Amniotic stem cell (primary cell): ENCODE measurements around the gene SRCAP.

Source experiments
- DNase-seq: peaks from one replicate; lab custom pipeline; 2025; lab: John Stamatoyannopoulos, UW

Gene SRCAP

DNA sequence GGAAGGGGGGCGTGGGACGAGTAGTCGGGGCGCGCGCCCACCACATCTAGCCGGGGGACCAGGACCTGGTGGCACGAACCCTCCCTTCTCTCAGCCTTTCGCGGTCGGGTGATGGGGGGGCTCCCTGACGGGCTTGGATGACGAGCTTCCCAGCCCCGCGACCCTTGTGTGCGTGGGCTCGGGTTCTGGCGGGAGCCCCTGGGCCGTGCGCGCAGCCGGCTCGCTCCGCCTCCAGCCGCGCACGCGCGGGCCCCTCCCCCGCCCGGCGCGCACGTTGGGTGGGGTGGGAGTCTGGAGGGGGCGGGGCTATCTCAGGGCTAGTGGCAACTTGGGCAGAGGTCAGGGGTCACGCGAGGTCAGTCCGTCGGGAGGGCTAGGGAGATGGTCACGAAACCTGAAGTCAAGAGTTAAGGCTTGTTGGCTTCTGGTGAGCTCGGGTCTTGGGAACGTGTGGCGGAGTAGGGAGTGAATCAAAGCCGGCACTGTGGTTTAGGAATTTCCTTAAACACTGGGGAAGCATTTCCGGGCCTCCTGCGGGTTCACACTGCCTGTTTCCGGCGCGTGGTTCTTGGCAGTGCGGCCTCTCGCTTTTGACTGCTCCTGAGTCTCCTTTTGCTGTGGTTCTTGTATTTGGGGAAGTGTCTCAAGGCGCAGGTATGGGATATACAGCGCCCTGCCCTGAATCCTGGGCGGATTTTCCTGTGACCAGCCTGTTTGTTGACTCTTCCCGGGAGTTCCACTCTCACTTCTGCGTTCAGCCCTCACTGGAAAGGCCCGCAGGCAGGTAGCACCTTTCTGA is at the start of gene SRCAP:
Gene SRCAP, plus strand, starts transcription at position 356 of the 799 bp plus-strand sequence. CDS start 1,654 bp downstream, outside the sequence.
- peak; percentile 54 for DNase-seq

DNA sequence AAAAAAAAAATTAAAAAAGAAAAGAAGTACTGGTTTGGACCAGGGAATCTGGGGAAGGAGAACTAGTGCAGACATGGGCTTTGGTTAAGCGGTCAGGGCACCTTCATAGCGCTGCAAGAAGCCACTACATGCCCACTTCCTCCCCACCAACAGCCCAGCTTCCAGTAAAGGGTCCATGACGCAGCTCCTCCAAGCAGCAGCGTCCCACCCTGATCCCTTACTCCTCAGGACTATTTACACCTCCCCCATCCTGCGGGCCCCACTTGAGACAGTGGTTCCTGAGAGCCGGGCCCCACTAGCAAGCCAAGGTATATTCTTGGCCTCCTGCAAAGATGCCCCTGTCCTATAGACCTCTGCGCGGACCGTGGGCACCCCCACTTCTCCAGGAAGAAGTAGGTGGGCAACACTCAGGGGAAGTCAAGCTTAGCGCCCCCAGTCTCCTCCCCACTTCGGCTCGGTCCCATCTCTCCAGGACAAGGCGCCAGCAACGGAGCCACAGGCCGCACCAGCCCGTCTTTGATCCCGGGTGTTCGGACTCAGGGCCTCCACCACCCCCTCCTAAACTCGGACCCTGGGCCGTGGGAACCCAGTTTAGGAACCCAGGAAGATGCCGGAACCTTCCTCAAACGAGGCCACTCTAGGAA is 49.1 kb upstream of the SRCAP start:
- DNase-seq, result no peak

DNA sequence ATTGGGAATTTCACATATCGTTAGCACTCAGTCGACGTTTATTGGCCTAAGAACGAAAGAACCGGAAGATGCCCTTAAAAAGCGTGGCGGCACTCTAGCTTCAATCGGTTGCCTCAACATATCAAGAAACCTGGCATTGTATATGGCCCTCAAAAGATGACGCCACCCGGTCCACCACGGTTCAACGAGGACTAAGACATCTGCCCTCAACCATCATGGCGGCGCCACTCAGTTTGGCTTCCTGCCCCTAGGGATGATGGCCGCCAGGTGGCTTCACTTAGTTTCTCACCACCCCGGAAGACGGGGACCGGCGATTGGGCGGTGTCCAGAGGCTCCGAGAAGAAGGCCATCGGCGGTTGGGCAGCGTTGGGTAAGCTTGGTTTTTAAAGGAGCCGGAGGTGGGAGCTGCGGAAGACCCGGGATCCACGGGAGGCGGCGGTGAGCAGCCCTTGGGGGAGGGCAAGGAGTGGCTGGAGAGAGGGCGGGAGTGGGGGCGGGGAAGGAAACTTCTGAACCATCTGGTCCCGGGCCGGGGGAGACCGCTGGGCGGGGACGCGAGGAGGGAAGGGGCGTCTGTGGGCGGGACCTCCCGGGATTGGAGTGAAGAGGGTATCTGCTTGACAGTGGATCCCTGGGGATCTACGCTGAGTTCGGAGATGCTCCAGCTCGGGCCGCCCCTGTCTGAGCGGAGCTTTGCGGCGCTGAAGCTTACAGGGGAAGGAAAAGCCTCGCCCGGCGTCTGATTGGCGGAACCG is 48.4 kb upstream of the SRCAP start, which contains the start of gene PRR14:
Gene PRR14, plus strand, starts transcription at position 592 of the 755 bp plus-strand sequence. CDS start 686 bp downstream, outside the sequence.
- peak; percentile 98 for DNase-seq

GRCh38 chr16:30651124-30652004 is 47.6 kb upstream of the SRCAP start:
- peak; percentile 41 for DNase-seq

DNA sequence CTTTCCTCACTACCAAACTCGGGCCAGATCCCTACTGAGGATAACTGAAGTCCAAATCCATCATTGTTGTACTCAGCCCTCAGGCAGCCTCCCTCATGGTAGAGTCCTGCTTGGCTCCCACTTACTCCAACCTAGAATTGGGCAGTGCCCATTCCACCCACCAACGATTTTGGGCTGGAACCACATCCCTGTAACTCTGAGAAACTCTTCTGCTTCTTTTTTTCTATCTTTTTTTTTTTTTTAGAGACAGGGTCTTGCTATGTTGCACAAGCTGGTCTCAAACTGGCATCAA is 47.0 kb upstream of the SRCAP start:
- no peak for DNase-seq

GRCh38 chr16:30652718-30653117 is 46.3 kb upstream of the SRCAP start:
- no peak for DNase-seq

DNA sequence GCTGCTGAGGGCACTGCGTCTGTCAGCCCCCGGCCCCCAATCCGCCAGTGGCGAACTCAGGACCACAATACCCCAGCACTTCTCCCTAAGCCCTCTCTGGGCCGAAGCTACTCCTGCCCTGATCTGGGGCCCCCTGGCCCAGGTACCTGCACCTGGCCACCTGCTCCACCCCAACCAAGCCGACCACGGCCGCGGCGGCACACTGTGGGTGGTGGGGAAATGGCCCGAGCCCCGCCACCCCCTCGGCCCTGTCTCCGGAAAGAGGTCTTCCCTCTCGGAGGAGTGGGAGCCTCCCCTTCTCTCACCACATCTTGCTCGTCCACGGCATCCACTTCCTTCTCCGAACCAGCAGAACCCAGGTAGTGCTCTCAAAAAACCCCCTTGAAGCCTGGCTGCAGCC is 44.1 kb upstream of the SRCAP start:
- DNase-seq, result no peak

DNA sequence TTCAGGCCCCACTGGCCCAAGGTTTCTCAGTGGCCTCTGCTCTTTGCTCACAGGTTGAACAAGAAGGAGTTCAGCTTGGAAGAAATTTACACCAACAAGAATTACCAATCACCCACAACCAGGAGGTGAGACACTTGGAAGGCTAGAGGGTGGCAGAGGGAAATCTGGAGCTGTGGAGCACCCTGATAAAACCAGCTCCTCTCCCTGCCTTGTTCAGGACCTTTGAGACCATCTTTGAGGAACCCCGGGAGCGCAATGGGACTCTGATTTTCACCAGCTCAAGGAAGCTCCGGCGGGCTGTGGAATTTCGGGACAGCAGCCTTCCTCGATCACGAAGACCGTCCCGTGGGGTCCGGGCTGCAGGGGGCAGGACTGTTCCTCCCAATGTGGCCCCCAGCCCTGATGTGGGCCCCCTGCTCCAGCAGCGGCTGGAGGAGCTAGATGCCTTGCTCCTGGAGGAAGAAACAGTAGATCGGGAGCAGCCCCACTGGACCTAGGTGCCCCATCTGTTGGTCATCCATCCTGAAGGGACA is 43.1 kb upstream of the SRCAP start:
- DNase-seq, result no peak

- DNase-seq, result no peak
These were observed 42.6 kb upstream of the SRCAP start for GRCh38 chr16:30656388-30656787.

- DNase-seq, result no peak
These were observed 41.8 kb upstream of the SRCAP start for GRCh38 chr16:30656974-30657865.

DNA sequence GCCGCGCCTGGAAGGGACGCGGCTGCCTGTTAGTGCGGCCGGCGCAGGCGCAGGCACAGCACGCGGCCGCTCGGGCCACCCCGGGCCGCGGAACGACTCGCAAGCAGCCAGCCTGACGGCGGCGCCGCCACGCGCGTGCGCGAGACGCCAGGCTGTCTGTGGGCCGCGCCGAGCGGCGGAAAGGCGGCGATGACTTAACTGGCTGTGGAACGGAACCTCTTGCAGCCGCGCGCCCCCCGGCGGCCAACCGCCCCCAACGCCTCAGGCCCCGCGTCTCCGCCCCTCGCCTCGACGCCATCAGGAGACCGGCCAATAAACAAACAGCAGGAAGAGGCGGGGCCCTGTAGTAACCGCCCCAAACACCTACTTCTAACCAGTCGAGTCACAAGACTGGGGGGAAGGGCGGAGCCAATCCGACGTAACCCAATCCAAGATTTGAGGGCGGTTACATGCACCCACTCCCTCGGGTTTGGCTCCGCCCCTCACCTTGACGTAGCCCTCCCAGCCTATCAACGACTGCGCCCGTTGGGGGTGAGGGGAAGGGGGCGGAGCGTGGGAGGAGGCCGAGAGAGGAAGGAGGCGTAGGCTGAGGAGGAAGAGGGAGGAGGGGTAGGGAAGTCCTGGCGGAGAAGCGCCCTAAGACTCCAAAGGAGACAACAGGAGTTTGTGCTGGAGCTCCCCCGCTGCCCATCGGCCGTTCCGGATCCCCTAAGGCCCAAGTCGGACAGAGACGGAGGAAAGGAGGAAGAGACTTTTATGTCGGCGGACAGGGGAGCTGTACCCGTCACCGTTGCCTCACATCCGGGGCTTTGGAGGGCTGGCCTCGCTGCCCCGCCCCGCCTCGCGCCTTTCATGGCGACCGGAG is 40.9 kb upstream of the SRCAP start, which contains the start of gene FBRS:
Gene FBRS, plus strand, starts transcription at position 566 of the 865 bp plus-strand sequence. CDS start 1,088 bp downstream, outside the sequence.
- peak; percentile 99 for DNase-seq

DNA sequence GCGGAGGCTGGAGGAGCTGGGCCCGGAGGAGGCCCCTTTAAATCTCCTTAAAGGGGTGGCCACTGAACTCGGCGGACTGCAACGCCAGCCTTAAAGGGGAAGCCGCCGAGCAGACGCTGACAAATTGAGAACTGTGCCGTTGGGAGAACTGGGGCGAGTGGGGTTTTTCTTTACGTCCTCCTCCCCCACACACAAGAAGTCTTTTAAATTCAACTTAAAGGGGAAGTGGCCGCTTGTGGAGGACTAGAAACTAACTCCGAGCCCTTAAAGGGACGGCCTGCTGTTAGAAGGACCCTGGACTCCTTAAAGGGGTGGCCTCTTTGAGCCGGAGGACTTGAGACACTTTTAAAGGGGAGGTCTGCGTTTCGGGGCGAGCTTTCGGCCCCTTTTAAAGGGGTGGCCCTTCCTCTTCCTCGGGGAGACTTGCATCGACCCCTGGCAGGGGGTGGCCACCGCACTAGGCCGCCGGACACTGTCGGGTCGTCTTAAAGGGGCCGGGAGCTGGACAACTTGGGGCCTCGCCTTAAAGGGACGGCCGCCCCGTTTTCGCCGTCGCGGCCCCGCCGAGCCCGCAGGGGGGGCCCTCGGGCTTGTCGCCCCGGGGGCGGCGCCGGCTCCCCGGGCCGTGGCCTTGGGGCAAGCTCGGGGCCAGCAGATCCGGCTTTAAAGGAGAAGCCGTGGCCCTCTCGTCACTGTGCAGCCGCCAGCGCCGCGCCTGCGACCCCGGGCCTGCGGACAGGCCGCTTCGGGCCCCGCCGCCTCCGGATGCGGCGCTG is 40.1 kb upstream of the SRCAP start:
- DNase-seq, result peak; percentile 98

GRCh38 chr16:30659507-30660423 is 39.2 kb upstream of the SRCAP start:
- DNase-seq, result no peak

DNA sequence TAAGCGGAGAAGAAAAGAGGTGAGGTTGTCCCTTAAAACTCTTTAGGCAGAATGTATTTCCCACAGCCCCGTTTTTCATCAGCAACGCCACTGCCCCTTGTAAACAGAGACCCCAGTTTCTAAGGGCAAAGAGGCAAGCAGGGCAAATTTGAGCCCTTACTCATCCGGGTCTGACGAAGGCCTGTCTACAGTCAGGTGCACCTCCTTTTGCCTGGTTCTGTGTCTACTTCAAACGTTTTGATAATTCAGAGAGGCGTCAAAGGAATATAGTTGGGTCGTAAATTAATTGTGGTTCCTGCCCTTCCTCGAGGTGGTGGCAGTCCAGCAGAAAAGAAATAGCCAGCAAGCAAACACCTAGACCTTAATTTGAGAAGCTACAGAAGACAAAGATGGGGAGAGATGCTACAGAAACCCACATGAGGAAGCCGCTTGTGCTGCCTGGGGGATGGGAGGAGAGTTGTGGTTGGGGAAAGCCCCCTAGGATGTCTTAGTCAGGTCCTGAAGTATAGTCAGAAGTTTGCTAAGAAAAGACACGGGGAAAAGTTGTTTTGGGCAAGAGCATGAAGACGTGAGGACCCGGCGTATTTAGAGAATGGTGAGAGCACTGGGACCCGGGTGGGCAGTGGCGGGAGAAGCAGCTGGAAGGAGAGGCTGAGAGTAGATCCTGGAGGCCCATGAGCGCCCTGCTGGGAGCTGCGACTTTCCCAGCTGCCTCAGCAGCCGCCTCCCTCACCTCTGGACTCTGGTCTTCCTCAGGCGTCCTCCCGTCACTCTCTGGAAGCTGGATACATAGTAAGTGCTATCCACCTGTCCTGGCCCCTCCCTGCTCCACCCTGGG is 38.3 kb upstream of the SRCAP start:
- no peak for DNase-seq

- no peak for DNase-seq
These were observed 36.5 kb upstream of the SRCAP start for GRCh38 chr16:30662449-30662848.

GRCh38 chr16:30663038-30663437 is 35.9 kb upstream of the SRCAP start:
- DNase-seq, result no peak

- no peak for DNase-seq
These were observed 35.2 kb upstream of the SRCAP start for GRCh38 chr16:30663820-30664219.
